GM12878 (cell line): ENCODE measurements around the gene SPTY2D1. TPM values are rescaled to one million over a fixed set of nuclear protein-coding genes. Genes with fewer than 3 reads are reported as not detected.

Experiments used
- ATAC-seq: fragments of 200-7000 bp; cut with Tn5 transposase; 3 replicates; pipeline ENCODE4 v1.9.1; 2020; ENCODE audit warnings: mild to moderate bottlenecking, moderate library complexity
- BruUV-seq: library from RNA; stranded (reverse); fragments of 400-500 nt; replicated peaks from 2 replicates; lab custom pipeline; 2021; lab: Mats Ljungman, UMichigan
- CTCF ChIA-PET: fragments of 300-600 bp; sonication (Branson Sonifier 250); formaldehyde crosslinking; extraction: SDS; loops from one replicate; lab custom pipeline; 2021; ENCODE audit warnings: inconsistent platforms; lab: Yijun Ruan, JAX
- POLR2A ChIA-PET: fragments of 350-600 bp; formaldehyde crosslinking; extraction: SDS; loops from one replicate; lab custom pipeline; 2021; ENCODE audit warnings: inconsistent platforms; lab: Charles Lee
- RAD21 ChIA-PET: fragments of 300-600 bp; sonication (Branson Sonifier 250); formaldehyde crosslinking; loops from one replicate; lab custom pipeline; 2023; ENCODE audit warnings: antibody characterized with exemption; ENCODE audit not compliant: unreplicated experiment; lab: Charles Lee
- SMC1A ChIA-PET: fragments of 300-600 bp; sonication (Branson Sonifier 250); formaldehyde crosslinking; loops from one replicate; lab custom pipeline; 2023; ENCODE audit not compliant: unreplicated experiment, uncharacterized antibody; lab: Charles Lee
- DNase-seq: peaks from one replicate; pipeline ENCODE4 v3.0.0-alpha.2; 2011; ENCODE audit warnings: low read depth, low spot score
- FAIRE-seq: peaks from 3 replicates; lab custom pipeline; 2011; peaks lifted over from hg19 to GRCh38; lab: Jason Lieb, UNC
- H2AFZ ChIP-seq: 2 replicates; pipeline ENCODE4 v1.6.0; 2011; ENCODE audit warnings: low read depth, low read length, control low read depth; ENCODE audit not compliant: control insufficient read depth
- H3K27ac ChIP-seq: 2 replicates; pipeline ENCODE4 v1.5.1; 2011; ENCODE audit warnings: control low read depth; ENCODE audit not compliant: control insufficient read depth, insufficient read depth
- H3K27me3 ChIP-seq, 2 experiments: replicated peaks in 1 of 2; 2 replicates each; pipeline versions ENCODE4 v1.6.0 to v1.6.1; 2011; ENCODE audit warnings: low read length in 1 of 2; ENCODE audit not compliant: control insufficient read depth in 2 of 2, insufficient read depth in 2 of 2
- H3K36me3 ChIP-seq, 2 experiments: 2 replicates each; pipeline ENCODE4 v1.5.1; 2011; ENCODE audit warnings: low read length in 1 of 2; ENCODE audit not compliant: control insufficient read depth in 2 of 2, insufficient read depth in 2 of 2
- H3K4me1 ChIP-seq: 2 replicates; pipeline ENCODE4 v1.6.1; 2011; ENCODE audit warnings: mild to moderate bottlenecking, low read length, moderate library complexity, mixed read lengths; ENCODE audit not compliant: control insufficient read depth, insufficient read depth
- H3K4me2 ChIP-seq: 2 replicates; pipeline ENCODE4 v1.6.0; 2011; ENCODE audit warnings: control low read depth; ENCODE audit not compliant: control insufficient read depth, insufficient read depth
- H3K4me3 ChIP-seq: fragments of 200-600 bp; sonication (generic); 2 replicates; pipeline ENCODE4 v1.5.1; 2016
- H3K79me2 ChIP-seq: 2 replicates; pipeline ENCODE4 v1.6.0; 2011; ENCODE audit warnings: low read length; ENCODE audit not compliant: control insufficient read depth, insufficient read depth
- H3K9ac ChIP-seq: 2 replicates; pipeline ENCODE4 v1.8.0; 2011; ENCODE audit warnings: low read length, control low read depth, mixed read lengths; ENCODE audit not compliant: control insufficient read depth, insufficient read depth
- H3K9me3 ChIP-seq: replicated peaks from 3 replicates; pipeline ENCODE4 v1.5.1; 2011; ENCODE audit warnings: mild to moderate bottlenecking, low read length; ENCODE audit not compliant: control insufficient read depth, insufficient read depth
- H4K20me1 ChIP-seq: 2 replicates; pipeline ENCODE4 v1.6.0; 2011; ENCODE audit not compliant: control insufficient read depth, insufficient read depth
- BCLAF1 ChIP-seq: fragments of 450-650 bp; IDR thresholded peaks from 2 replicates; pipeline ENCODE4 v1.6.1; 2017; ENCODE audit warnings: antibody characterized with exemption, mild to moderate bottlenecking, moderate library complexity
- FOS ChIP-seq: IDR thresholded peaks from 3 replicates; pipeline ENCODE4 v1.6.1; 2011; ENCODE audit warnings: borderline replicate concordance; ENCODE audit not compliant: insufficient read length; ENCODE audit errors: extremely low read depth
- NR2C1 ChIP-seq: fragments of 450-650 bp; IDR thresholded peaks from 2 replicates; pipeline ENCODE4 v1.6.1; 2017; ENCODE audit warnings: antibody characterized with exemption, mild to moderate bottlenecking, moderate library complexity
- NRF1 ChIP-seq: conservative IDR thresholded peaks from 2 replicates; pipeline ENCODE4 v1.6.1; 2011; ENCODE audit warnings: mild to moderate bottlenecking, low read depth, low read length, improper control_type of control experiment
- TAF1 ChIP-seq: IDR thresholded peaks from 2 replicates; pipeline ENCODE4 v1.6.1; 2011; ENCODE audit warnings: mild to moderate bottlenecking, low read depth, low read length, borderline replicate concordance
- WGBS: methylation state at CpG from one replicate; pipeline ENCODE4 v1.1.6; 2016; ENCODE audit warnings: low lambda C conversion rate; ENCODE audit not compliant: insufficient replicate concordance, insufficient coverage; ENCODE audit errors: missing lambda C conversion rate; 5-methylcytosine and 5-hydroxymethylcytosine counted together
- in situ Hi-C: fragments of 300-500 bp; cut with MboI; formaldehyde crosslinking; loops from 9 replicates; pipeline ENCODE4 v1.14.3; 2018; ENCODE audit warnings: mixed read lengths
- intact Hi-C: fragments of 100-400 bp; cut with micrococcal nuclease; formaldehyde crosslinking; loops from one replicate; pipeline ENCODE4 v1.14.2; 2022; ENCODE audit not compliant: unreplicated experiment
- polyA plus RNA-seq, 11 experiments: library from polyadenylated mRNA; depleted of rRNA in 4 of 11; unstranded in 6 of 11; stranded (reverse) in 5 of 11; fragments of >200 nt; fragmentation: Nextera tagmentation in 4 of 11; fragmentation: Illumina TruSeq in 1 of 11; extraction: Ambion mirVana in 4 of 11; extraction: Trizol in 1 of 11; gene quantifications; 1 replicate in 1 of 11; 2 replicates in 10 of 11; pipeline versions ENCODE4 v1.2.1 to v1.2.3, GENCODE V29; 2011 to 2016; ENCODE audit warnings: inconsistent platforms in 2 of 11, missing spikeins in 2 of 11, low read depth in 1 of 11
- total RNA-seq, 4 experiments: library from RNA; depleted of rRNA in 3 of 4; stranded (reverse); fragments of >200 nt in 3 of 4; fragmentation: Illumina TruSeq in 1 of 4; extraction: Trizol in 1 of 4; gene quantifications; 2 replicates each; pipeline versions ENCODE4 v1.2.1 to v1.2.3, GENCODE V29; 2013 to 2021
- TF ChIP-seq, protein P1 (sequence below): fragments of 450-650 bp; IDR thresholded peaks from 2 replicates; pipeline ENCODE4 v1.6.1; 2017; ENCODE audit warnings: mild to moderate bottlenecking, moderate library complexity
- TF ChIP-seq, protein P2 (sequence below): fragments of 450-650 bp; IDR thresholded peaks from 2 replicates; pipeline ENCODE4 v1.6.1; 2017; ENCODE audit warnings: borderline replicate concordance
- TF ChIP-seq, protein P3 (sequence below): fragments of 450-650 bp; IDR thresholded peaks from 2 replicates; pipeline ENCODE4 v1.6.1; 2017; ENCODE audit warnings: mild to moderate bottlenecking, low read depth, inconsistent platforms; ENCODE audit not compliant: poor library complexity, severe bottlenecking

The SPTY2D1 gene
- total and polyA plus RNA-seq, 10 of the 15 experiments (the other 5 are each of a cell fraction or from before 2014, with no cell fraction given): 4.6 to 31.1 (median 15.5) TPM

DNA sequence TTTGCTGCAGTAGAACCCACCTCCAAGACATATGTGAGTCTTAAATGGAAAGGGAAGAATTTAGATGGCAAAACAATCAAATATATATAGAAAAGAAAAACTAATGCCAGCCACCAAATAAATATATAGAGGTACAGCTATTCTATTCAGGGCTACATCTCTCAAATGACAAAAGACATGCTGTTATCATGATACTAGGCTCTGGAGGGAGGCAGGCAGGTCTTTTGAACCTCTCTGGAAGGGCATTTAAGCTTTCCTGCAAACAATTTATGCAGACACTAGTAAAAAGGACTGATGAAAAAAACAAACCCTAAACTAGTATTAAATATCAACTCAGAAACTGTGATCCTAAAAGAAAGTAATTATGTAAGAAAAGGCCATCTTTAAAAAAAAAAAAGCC lies 70.0 kb downstream of the SPTY2D1 start (continued):
- TF ChIP-seq, protein P1, sequence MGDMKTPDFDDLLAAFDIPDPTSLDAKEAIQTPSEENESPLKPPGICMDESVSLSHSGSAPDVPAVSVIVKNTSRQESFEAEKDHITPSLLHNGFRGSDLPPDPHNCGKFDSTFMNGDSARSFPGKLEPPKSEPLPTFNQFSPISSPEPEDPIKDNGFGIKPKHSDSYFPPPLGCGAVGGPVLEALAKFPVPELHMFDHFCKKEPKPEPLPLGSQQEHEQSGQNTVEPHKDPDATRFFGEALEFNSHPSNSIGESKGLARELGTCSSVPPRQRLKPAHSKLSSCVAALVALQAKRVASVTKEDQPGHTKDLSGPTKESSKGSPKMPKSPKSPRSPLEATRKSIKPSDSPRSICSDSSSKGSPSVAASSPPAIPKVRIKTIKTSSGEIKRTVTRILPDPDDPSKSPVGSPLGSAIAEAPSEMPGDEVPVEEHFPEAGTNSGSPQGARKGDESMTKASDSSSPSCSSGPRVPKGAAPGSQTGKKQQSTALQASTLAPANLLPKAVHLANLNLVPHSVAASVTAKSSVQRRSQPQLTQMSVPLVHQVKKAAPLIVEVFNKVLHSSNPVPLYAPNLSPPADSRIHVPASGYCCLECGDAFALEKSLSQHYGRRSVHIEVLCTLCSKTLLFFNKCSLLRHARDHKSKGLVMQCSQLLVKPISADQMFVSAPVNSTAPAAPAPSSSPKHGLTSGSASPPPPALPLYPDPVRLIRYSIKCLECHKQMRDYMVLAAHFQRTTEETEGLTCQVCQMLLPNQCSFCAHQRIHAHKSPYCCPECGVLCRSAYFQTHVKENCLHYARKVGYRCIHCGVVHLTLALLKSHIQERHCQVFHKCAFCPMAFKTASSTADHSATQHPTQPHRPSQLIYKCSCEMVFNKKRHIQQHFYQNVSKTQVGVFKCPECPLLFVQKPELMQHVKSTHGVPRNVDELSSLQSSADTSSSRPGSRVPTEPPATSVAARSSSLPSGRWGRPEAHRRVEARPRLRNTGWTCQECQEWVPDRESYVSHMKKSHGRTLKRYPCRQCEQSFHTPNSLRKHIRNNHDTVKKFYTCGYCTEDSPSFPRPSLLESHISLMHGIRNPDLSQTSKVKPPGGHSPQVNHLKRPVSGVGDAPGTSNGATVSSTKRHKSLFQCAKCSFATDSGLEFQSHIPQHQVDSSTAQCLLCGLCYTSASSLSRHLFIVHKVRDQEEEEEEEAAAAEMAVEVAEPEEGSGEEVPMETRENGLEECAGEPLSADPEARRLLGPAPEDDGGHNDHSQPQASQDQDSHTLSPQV: no peak

DNA sequence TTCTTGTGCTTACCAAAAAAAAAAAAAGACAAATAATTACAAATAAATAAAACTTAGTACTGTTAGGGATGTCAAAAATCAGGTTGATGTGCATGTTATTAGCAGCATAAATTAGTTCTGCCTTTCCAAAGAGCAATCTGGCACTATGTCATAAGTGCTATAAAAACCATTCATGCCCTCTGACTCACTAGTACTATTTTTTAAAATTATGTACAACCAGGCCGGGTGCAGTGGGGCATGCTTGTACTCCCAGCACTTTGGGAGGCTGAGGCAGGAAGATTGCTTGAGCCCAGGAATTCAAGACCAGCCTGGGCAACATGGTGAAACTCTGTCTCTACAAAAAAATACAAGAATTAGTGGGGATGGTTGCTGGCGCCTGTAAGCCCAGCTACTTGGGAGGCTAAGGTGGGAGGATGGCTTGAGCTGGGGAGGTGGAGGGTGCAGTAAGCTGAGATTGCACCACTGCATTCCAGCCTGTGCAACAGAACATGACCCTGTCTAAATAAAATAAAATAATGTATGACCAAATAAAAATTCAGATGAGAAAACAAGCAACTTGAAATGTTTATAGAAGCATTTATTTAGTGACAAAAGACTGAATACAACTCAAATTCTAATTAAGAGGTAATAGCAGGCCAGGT lies 70.9 kb downstream of the SPTY2D1 start:
- 98% methylated on average over 2 of the region's 2 CpGs for WGBS
- FAIRE-seq: no peak
- H3K4me1 ChIP-seq: no peaks in the 10 kb centered on the region
- no TSS peak for BruUV-seq
- TF ChIP-seq BCLAF1 (no peak), TAF1 (no peak), NR2C1 (no peak), FOS (no peak), NRF1 (no peak)
- TF ChIP-seq, protein P2, sequence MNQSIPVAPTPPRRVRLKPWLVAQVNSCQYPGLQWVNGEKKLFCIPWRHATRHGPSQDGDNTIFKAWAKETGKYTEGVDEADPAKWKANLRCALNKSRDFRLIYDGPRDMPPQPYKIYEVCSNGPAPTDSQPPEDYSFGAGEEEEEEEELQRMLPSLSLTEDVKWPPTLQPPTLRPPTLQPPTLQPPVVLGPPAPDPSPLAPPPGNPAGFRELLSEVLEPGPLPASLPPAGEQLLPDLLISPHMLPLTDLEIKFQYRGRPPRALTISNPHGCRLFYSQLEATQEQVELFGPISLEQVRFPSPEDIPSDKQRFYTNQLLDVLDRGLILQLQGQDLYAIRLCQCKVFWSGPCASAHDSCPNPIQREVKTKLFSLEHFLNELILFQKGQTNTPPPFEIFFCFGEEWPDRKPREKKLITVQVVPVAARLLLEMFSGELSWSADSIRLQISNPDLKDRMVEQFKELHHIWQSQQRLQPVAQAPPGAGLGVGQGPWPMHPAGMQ: no peak
- TF ChIP-seq, protein P3, sequence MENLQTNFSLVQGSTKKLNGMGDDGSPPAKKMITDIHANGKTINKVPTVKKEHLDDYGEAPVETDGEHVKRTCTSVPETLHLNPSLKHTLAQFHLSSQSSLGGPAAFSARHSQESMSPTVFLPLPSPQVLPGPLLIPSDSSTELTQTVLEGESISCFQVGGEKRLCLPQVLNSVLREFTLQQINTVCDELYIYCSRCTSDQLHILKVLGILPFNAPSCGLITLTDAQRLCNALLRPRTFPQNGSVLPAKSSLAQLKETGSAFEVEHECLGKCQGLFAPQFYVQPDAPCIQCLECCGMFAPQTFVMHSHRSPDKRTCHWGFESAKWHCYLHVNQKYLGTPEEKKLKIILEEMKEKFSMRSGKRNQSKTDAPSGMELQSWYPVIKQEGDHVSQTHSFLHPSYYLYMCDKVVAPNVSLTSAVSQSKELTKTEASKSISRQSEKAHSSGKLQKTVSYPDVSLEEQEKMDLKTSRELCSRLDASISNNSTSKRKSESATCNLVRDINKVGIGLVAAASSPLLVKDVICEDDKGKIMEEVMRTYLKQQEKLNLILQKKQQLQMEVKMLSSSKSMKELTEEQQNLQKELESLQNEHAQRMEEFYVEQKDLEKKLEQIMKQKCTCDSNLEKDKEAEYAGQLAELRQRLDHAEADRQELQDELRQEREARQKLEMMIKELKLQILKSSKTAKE: no peak
- TF ChIP-seq, all 136 proteins: peak for 0
- Histone ChIP-seq H3K4me2 (no peak overlapping the region), H3K79me2 (no peaks in the 10 kb centered on the region), H3K9ac (no peak overlapping the region), H4K20me1 (no peaks in the 10 kb centered on the region), H3K27ac (no peak overlapping the region), H2AFZ (no peak overlapping the region), H3K27me3 (no peaks in the 10 kb centered on the region), H3K36me3 (peaks cover 0 to 7% of the 10 kb centered on the region in 2 experiments; a peak in 1 of 4 replicates), H3K9me3 (no peaks in the 10 kb centered on the region), H3K4me3 (no peak overlapping the region)
- in situ Hi-C loops (no loop called here), intact Hi-C loops (no loop called here)
- no peak for DNase-seq
- POLR2A ChIA-PET: no interaction called here
- SMC1A ChIA-PET: interaction anchor here (1.1 to 2.1 kb wide), 3 partner anchors 8 to 16 kb away, joined by 3 to 7 read pairs (median 6); no protein-coding TSS in a partner anchor
- CTCF ChIA-PET: interaction anchor here (0.6 to 1.2 kb wide), 2 partner anchors 16 to 84 kb away, joined by 3 read pairs; no protein-coding TSS in a partner anchor
- ATAC-seq: no peak
- RAD21 ChIA-PET: interaction anchor here (1.6 kb wide), 1 partner anchor 205 kb away, joined by 3 read pairs; no protein-coding TSS in a partner anchor
